Endothelial cell of umbilical vein (primary cell): ENCODE data around the gene SPRR2G. TPM values are rescaled to one million over a fixed set of nuclear protein-coding genes. Genes with fewer than 3 reads are reported as not detected.
"Not testable (repeated sequence)": the region's sequence is repeated elsewhere in the genome, so short reads cannot be mapped to it uniquely, and the experiment has no call there.

Experiments
- BruUV-seq: library from RNA; stranded (reverse); fragments of 400-500 nt; replicated peaks from 2 replicates; lab custom pipeline; 2021; lab: Mats Ljungman, UMichigan
- CTCF ChIA-PET: fragments of 300-600, 350-600 bp; sonication (Branson Sonifier 250); formaldehyde crosslinking; loops from one replicate; lab custom pipeline; 2021; ENCODE audit warnings: antibody characterized with exemption, inconsistent platforms; lab: Charles Lee
- POLR2A ChIA-PET: fragments of 300-600, 350-600 bp; sonication (Branson Sonifier 250); formaldehyde crosslinking; loops from one replicate; lab custom pipeline; 2021; ENCODE audit warnings: antibody characterized with exemption, inconsistent platforms; lab: Charles Lee
- DNase-seq: peaks from one replicate; pipeline ENCODE4 v3.0.0-alpha.2; 2011; ENCODE audit warnings: low read depth, low spot score
- FAIRE-seq: peaks from 2 replicates; lab custom pipeline; 2011; peaks lifted over from hg19 to GRCh38; lab: Jason Lieb, UNC
- H2AFZ ChIP-seq: 2 replicates; pipeline ENCODE4 v1.6.0; 2012; ENCODE audit warnings: low read depth, low read length, control low read depth, inconsistent platforms
- H3K27ac ChIP-seq: 2 replicates; pipeline ENCODE4 v1.5.1; 2011; ENCODE audit warnings: low read depth, mild to moderate bottlenecking, control low read depth, low read length, moderate library complexity; ENCODE audit not compliant: insufficient read depth
- H3K27me3 ChIP-seq, 2 experiments: 2 replicates each; pipeline versions ENCODE4 v1.6.0 to v1.6.1; 2011; ENCODE audit warnings: low read length in 2 of 2, mixed read lengths in 1 of 2; ENCODE audit not compliant: control insufficient read depth in 2 of 2, insufficient read depth in 2 of 2
- H3K36me3 ChIP-seq, 2 experiments: 2 replicates in 1 of 2; 3 replicates in 1 of 2; pipeline ENCODE4 v1.5.1; 2011; ENCODE audit warnings: low read length in 2 of 2, mild to moderate bottlenecking in 1 of 2, moderate library complexity in 1 of 2; ENCODE audit not compliant: control insufficient read depth in 2 of 2, insufficient read depth in 2 of 2; ENCODE audit errors: extremely low read depth in 1 of 2
- H3K4me1 ChIP-seq: 3 replicates; pipeline ENCODE4 v1.5.1; 2011; ENCODE audit warnings: mild to moderate bottlenecking, low read length; ENCODE audit not compliant: control insufficient read depth, insufficient read depth; ENCODE audit errors: extremely low read depth
- H3K4me2 ChIP-seq: 2 replicates; pipeline ENCODE4 v1.6.1; 2011; ENCODE audit warnings: low read length, control low read depth, mixed read lengths; ENCODE audit not compliant: insufficient read depth
- H3K4me3 ChIP-seq, 3 experiments: fragments of 200-600 bp in 1 of 3; sonication (generic), shearing (Covaris generic) in 1 of 3; replicated peaks in 1 of 3; 2 replicates each; pipeline ENCODE4 v1.5.1; 2011 to 2016; ENCODE audit warnings: control low read depth in 3 of 3, low read length in 3 of 3, mild to moderate bottlenecking in 2 of 3, inconsistent platforms in 1 of 3, low read depth in 1 of 3, moderate library complexity in 1 of 3; ENCODE audit not compliant: insufficient read depth in 1 of 3
- H3K79me2 ChIP-seq: 2 replicates; pipeline ENCODE4 v1.6.0; 2012; ENCODE audit warnings: low read length, inconsistent platforms; ENCODE audit not compliant: control insufficient read depth, insufficient read depth
- H3K9ac ChIP-seq: replicated peaks from 2 replicates; pipeline ENCODE3; 2011; ENCODE audit warnings: low read length, control low read depth; ENCODE audit not compliant: insufficient read depth; ENCODE audit errors: extremely low read depth
- H3K9me1 ChIP-seq: replicated peaks from 3 replicates; pipeline ENCODE4 v1.6.0; 2011; ENCODE audit warnings: mild to moderate bottlenecking, low read length; ENCODE audit not compliant: control insufficient read depth, insufficient read depth; ENCODE audit errors: extremely low read depth
- H3K9me3 ChIP-seq: replicated peaks from 2 replicates; pipeline ENCODE4 v1.5.1; 2012; ENCODE audit warnings: low read length, inconsistent platforms; ENCODE audit not compliant: control insufficient read depth, insufficient read depth
- H4K20me1 ChIP-seq: replicated peaks from 2 replicates; pipeline ENCODE3; 2011; ENCODE audit warnings: mild to moderate bottlenecking, low read length; ENCODE audit not compliant: control insufficient read depth, insufficient read depth; ENCODE audit errors: extremely low read depth
- CTCF ChIP-seq, 2 donors: IDR thresholded peaks; 1 replicate in 1 of 2; 2 replicates in 1 of 2; pipeline ENCODE4 v1.5.1; 2011; ENCODE audit warnings: low read length in 2 of 2, mild to moderate bottlenecking in 2 of 2, moderate library complexity in 2 of 2, control low read depth in 1 of 2, inconsistent platforms in 1 of 2, low read depth in 1 of 2; ENCODE audit not compliant: insufficient read depth in 1 of 2; ENCODE audit errors: extremely low read depth in 1 of 2
- EZH2 ChIP-seq: IDR thresholded peaks from 2 replicates; pipeline ENCODE4 v1.6.1; 2012; ENCODE audit warnings: borderline replicate concordance, low read depth, mild to moderate bottlenecking, moderate library complexity, low read length, inconsistent platforms; ENCODE audit not compliant: severe bottlenecking
- FOS ChIP-seq: IDR thresholded peaks from 2 replicates; pipeline ENCODE4 v1.6.1; 2011; ENCODE audit warnings: mild to moderate bottlenecking, low read length, moderate library complexity, borderline replicate concordance; ENCODE audit not compliant: insufficient read depth
- GATA2 ChIP-seq: IDR thresholded peaks from 2 replicates; pipeline ENCODE4 v1.7.0; 2011; ENCODE audit warnings: low read depth, mild to moderate bottlenecking, moderate library complexity, mixed read lengths, low read length; ENCODE audit not compliant: insufficient read length, insufficient read depth
- JUN ChIP-seq: IDR thresholded peaks from 2 replicates; pipeline ENCODE4 v1.6.1; 2011; ENCODE audit warnings: borderline replicate concordance, low read depth; ENCODE audit not compliant: insufficient read length, insufficient read depth
- MAX ChIP-seq: IDR thresholded peaks from 2 replicates; pipeline ENCODE4 v1.6.1; 2011; ENCODE audit not compliant: insufficient read depth, insufficient read length
- MYC ChIP-seq: IDR thresholded peaks from one replicate; pipeline ENCODE4 v1.6.1; 2011; ENCODE audit warnings: mild to moderate bottlenecking, low read depth, low read length
- POLR2A ChIP-seq: IDR thresholded peaks from 2 replicates; pipeline ENCODE4 v1.6.1; 2012; ENCODE audit warnings: low read depth, mild to moderate bottlenecking, control low read depth, low read length
- POLR2AphosphoS5 ChIP-seq: IDR thresholded peaks from 2 replicates; pipeline ENCODE4 v1.6.1; 2012; ENCODE audit warnings: low read depth, mild to moderate bottlenecking, control low read depth, low read length, moderate library complexity; ENCODE audit not compliant: insufficient read depth
- dilution Hi-C: fragments of 300-500 bp; cut with MboI; formaldehyde crosslinking; loops from one replicate; pipeline ENCODE4 v1.15.0; 2019; ENCODE audit warnings: low sequenced_read_pairs; ENCODE audit not compliant: extremely low pct_ligation_motif_present
- intact Hi-C: fragments of 100-400 bp; cut with micrococcal nuclease; formaldehyde crosslinking; loops from one replicate; pipeline ENCODE4 v1.10.0; 2022
- polyA plus RNA-seq, 4 experiments: library from polyadenylated mRNA; depleted of rRNA in 3 of 4; stranded (reverse) in 3 of 4; unstranded in 1 of 4; fragments of >200 nt; gene quantifications; 2 replicates each; pipeline versions ENCODE4 v1.2.1 to v1.2.3, GENCODE V29; 2011 to 2012; ENCODE audit warnings: missing spikeins in 1 of 4
- total RNA-seq: library from RNA; stranded (reverse); gene quantifications from 2 replicates; pipeline ENCODE4 v1.2.3, GENCODE V29; 2021

The SPRR2G gene
- total and polyA plus RNA-seq, 2 donors (not counting 3 experiments of a cell fraction or from before 2014, with no cell fraction given) = not detected

GRCh38 chr1:153125536-153125935 is 25.2 kb downstream of the SPRR2G start:
- Histone ChIP-seq H3K36me3 (no peaks in the 10 kb centered on the region), H3K4me2 (no peak overlapping the region), H3K4me3 (no peak overlapping the region), H3K4me1 (no peaks in the 10 kb centered on the region), H3K9me1 (no peaks in the 10 kb centered on the region), H3K9ac (no peak overlapping the region), H4K20me1 (no peaks in the 10 kb centered on the region), H3K27me3 (no peaks in the 10 kb centered on the region), H3K79me2 (no peaks in the 10 kb centered on the region), H3K9me3 (no peaks in the 10 kb centered on the region), H3K27ac (no peak overlapping the region), H2AFZ (no peak overlapping the region)
- BruUV-seq = no TSS peak
- intact Hi-C loops = no loop called here
- DNase-seq (no peak), FAIRE-seq (no peak)
- CTCF ChIA-PET = interaction anchor here (1.0 kb wide), 1 partner anchor 22 kb away, joined by 3 read pairs; no protein-coding TSS in a partner anchor
- TF ChIP-seq CTCF (IDR thresholded peaks at IDR 0.05; ENCODE audit: extremely low read depth in 1 of 2, insufficient read depth in 1 of 2, low read depth in 1 of 2, low read length in 2 of 2) (no peak), JUN (no peak), POLR2A (no peak), POLR2AphosphoS5 (no peak), MYC (no peak), MAX (no peak), FOS (no peak), GATA2 (no peak), EZH2 (no peak)
- dilution Hi-C loops = no loop called here
- POLR2A ChIA-PET = no interaction called here

- intact Hi-C loops, H3K36me3 ChIP-seq, POLR2A ChIA-PET, H2AFZ ChIP-seq, H3K27me3 ChIP-seq, H3K9me1 ChIP-seq, H3K27ac ChIP-seq, FAIRE-seq, DNase-seq, H3K79me2 ChIP-seq, CTCF ChIA-PET, H3K9me3 ChIP-seq, H3K4me3 ChIP-seq, H3K4me1 ChIP-seq, BruUV-seq, H4K20me1 ChIP-seq, dilution Hi-C loops, H3K9ac ChIP-seq, H3K4me2 ChIP-seq: not testable (repeated sequence)
Observed at GRCh38 chr1:153123793-153124192, 26.9 kb downstream of the SPRR2G start.
